Measurements from ENCODE around the gene XRCC5. TPM values are rescaled to one million over a fixed set of nuclear protein-coding genes. Genes with fewer than 3 reads are reported as not detected.

XRCC5 gene
- total and polyA plus RNA-seq, 2 of the 8 experiments (the other 6 are each of a cell fraction or from before 2014, with no cell fraction given) = 308 to 644 TPM

- TF ChIP-seq SAP30 (IDR thresholded peaks at IDR 0.05; ENCODE audit: insufficient read depth, insufficient replicate concordance, low read length) (no peak), BRCA1 (IDR thresholded peaks at IDR 0.05; ENCODE audit: low read depth, low read length) (no peak), SP4 (IDR thresholded peaks at IDR 0.05; ENCODE audit: low read length) (no peak), POLR2A (IDR thresholded peaks at IDR 0.05; ENCODE audit: control extremely low read depth in 1 of 2, low read depth in 2 of 2, low read length in 2 of 2) (no peak; a peak in 1 of 3 replicates)
These were observed 9.3 kb downstream of the XRCC5 start (continued) for GRCh38 chr2:216118474-216118873.

All from H1 (cell line).